ENCODE data around the gene URB1.

URB1 gene

DNA sequence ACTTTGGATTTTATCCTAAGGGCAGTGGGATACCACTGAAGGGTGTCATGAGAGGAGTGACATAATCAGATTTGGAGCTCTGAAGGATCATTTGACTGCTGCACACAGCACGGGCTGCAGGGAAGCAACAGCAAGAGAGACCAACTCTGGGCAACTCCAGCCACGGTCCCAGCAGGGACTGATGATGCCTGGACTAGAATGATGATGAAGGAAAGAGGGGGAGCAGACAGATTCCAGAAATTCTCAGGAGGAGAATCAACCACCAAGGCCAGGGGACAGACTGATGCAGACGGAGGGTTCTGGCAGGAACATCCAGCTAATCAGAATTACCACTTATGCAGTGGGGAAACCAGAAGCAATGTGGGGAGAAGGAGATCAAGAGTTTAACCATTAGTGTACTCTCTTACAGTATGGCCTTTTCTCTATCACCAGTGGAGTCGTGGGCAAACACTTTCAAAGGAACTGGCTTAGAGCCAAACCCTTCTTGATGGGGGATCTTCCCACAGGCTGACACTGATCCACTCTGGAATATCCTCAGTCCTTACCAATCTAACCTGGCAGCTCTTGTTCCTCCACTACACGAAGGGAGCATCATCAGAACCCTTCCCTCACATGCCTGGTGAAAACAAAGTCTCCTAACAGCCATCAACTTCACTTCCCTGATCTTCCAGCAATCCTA is 3.3 kb downstream of the URB1 start (continued):
- TF ChIP-seq, protein P1, sequence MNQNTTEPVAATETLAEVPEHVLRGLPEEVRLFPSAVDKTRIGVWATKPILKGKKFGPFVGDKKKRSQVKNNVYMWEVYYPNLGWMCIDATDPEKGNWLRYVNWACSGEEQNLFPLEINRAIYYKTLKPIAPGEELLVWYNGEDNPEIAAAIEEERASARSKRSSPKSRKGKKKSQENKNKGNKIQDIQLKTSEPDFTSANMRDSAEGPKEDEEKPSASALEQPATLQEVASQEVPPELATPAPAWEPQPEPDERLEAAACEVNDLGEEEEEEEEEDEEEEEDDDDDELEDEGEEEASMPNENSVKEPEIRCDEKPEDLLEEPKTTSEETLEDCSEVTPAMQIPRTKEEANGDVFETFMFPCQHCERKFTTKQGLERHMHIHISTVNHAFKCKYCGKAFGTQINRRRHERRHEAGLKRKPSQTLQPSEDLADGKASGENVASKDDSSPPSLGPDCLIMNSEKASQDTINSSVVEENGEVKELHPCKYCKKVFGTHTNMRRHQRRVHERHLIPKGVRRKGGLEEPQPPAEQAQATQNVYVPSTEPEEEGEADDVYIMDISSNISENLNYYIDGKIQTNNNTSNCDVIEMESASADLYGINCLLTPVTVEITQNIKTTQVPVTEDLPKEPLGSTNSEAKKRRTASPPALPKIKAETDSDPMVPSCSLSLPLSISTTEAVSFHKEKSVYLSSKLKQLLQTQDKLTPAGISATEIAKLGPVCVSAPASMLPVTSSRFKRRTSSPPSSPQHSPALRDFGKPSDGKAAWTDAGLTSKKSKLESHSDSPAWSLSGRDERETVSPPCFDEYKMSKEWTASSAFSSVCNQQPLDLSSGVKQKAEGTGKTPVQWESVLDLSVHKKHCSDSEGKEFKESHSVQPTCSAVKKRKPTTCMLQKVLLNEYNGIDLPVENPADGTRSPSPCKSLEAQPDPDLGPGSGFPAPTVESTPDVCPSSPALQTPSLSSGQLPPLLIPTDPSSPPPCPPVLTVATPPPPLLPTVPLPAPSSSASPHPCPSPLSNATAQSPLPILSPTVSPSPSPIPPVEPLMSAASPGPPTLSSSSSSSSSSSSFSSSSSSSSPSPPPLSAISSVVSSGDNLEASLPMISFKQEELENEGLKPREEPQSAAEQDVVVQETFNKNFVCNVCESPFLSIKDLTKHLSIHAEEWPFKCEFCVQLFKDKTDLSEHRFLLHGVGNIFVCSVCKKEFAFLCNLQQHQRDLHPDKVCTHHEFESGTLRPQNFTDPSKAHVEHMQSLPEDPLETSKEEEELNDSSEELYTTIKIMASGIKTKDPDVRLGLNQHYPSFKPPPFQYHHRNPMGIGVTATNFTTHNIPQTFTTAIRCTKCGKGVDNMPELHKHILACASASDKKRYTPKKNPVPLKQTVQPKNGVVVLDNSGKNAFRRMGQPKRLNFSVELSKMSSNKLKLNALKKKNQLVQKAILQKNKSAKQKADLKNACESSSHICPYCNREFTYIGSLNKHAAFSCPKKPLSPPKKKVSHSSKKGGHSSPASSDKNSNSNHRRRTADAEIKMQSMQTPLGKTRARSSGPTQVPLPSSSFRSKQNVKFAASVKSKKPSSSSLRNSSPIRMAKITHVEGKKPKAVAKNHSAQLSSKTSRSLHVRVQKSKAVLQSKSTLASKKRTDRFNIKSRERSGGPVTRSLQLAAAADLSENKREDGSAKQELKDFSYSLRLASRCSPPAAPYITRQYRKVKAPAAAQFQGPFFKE (tag by site-specific recombination; IDR thresholded peaks at IDR 0.05; ENCODE audit: borderline replicate concordance), result no peak
- 0 out of 2 replicates have a peak, but pooled peaks have one; percentile 7 for TF ChIP-seq SP3 (tag by site-specific recombination; IDR thresholded peaks at IDR 0.05)
- no peak for TF ChIP-seq ZNF140 (tag by site-specific recombination; IDR thresholded peaks at IDR 0.05)
- no peak for TF ChIP-seq ZNF677 (tag by site-specific recombination; IDR thresholded peaks at IDR 0.05)
- no peak for TF ChIP-seq ZNF610 (tag by site-specific recombination; IDR thresholded peaks at IDR 0.05; ENCODE audit: borderline replicate concordance)
- TF ChIP-seq ZNF510 (tag by site-specific recombination; IDR thresholded peaks at IDR 0.05; ENCODE audit: insufficient replicate concordance), result no peak
- TF ChIP-seq, protein P2, sequence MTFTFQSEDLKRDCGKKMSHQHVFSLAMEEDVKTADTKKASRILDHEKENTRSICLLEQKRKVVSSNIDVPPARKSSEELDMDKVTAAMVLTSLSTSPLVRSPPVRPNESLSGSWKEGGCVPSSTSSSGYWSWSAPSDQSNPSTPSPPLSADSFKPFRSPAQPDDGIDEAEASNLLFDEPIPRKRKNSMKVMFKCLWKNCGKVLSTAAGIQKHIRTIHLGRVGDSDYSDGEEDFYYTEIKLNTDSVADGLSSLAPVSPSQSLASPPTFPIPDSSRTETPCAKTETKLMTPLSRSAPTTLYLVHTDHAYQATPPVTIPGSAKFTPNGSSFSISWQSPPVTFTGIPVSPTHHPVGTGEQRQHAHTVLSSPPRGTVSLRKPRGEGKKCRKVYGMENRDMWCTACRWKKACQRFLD (tag by site-specific recombination; IDR thresholded peaks at IDR 0.05), result no peak
- peak; percentile 36; the same call in 1 of the 2 replicates for TF ChIP-seq ZNF629 (tag by site-specific recombination; IDR thresholded peaks at IDR 0.05)
- peak; percentile 59 for TF ChIP-seq ZIC2 (tag by site-specific recombination; IDR thresholded peaks at IDR 0.05)
- TF ChIP-seq ZNF624 (tag by site-specific recombination; IDR thresholded peaks at IDR 0.05), result no peak
- TF ChIP-seq HOXD13 (CRISPR knock-in tag; IDR thresholded peaks at IDR 0.05; ENCODE audit: borderline replicate concordance), result no peak
- no peak for TF ChIP-seq ZNF555 (tag by site-specific recombination; conservative IDR thresholded peaks at IDR 0.05)
- TF ChIP-seq ZNF221 (tag by site-specific recombination; IDR thresholded peaks at IDR 0.05; ENCODE audit: borderline replicate concordance), result no peak
- TF ChIP-seq, protein P3, sequence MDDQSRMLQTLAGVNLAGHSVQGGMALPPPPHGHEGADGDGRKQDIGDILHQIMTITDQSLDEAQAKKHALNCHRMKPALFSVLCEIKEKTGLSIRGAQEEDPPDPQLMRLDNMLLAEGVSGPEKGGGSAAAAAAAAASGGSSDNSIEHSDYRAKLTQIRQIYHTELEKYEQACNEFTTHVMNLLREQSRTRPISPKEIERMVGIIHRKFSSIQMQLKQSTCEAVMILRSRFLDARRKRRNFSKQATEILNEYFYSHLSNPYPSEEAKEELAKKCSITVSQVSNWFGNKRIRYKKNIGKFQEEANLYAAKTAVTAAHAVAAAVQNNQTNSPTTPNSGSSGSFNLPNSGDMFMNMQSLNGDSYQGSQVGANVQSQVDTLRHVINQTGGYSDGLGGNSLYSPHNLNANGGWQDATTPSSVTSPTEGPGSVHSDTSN (CRISPR knock-in tag; IDR thresholded peaks at IDR 0.05), result no peak
- no peak for TF ChIP-seq YY2 (tag by site-specific recombination; IDR thresholded peaks at IDR 0.05)
- TF ChIP-seq, protein P4, sequence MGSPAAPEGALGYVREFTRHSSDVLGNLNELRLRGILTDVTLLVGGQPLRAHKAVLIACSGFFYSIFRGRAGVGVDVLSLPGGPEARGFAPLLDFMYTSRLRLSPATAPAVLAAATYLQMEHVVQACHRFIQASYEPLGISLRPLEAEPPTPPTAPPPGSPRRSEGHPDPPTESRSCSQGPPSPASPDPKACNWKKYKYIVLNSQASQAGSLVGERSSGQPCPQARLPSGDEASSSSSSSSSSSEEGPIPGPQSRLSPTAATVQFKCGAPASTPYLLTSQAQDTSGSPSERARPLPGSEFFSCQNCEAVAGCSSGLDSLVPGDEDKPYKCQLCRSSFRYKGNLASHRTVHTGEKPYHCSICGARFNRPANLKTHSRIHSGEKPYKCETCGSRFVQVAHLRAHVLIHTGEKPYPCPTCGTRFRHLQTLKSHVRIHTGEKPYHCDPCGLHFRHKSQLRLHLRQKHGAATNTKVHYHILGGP (tag by site-specific recombination; IDR thresholded peaks at IDR 0.05), result no peak
- 0 out of 2 replicates have a peak, but pooled peaks have one; percentile 10 for TF ChIP-seq ZNF184 (tag by site-specific recombination; IDR thresholded peaks at IDR 0.05)
- no peak for TF ChIP-seq ZNF792 (tag by site-specific recombination; IDR thresholded peaks at IDR 0.05)
- no peak for TF ChIP-seq SP2 (tag by site-specific recombination; IDR thresholded peaks at IDR 0.05)
- TF ChIP-seq ZNF48 (tag by site-specific recombination; IDR thresholded peaks at IDR 0.05), result no peak
- no peak for TF ChIP-seq ZNF175 (tag by site-specific recombination; IDR thresholded peaks at IDR 0.05)
- no peak for TF ChIP-seq ZNF561 (tag by site-specific recombination; IDR thresholded peaks at IDR 0.05; ENCODE audit: borderline replicate concordance)

Measured in HEK293 (cell line).